HL-60 (cell line): Measurements from ENCODE around the gene RHBDL3.

Experiments used
- DNase-seq, 2 experiments: peaks; one replicate each; pipeline ENCODE4 v3.0.0-alpha.2; 2010 to 2020; ENCODE audit warnings: low read depth in 1 of 2, low spot score in 1 of 2
- H3K27ac ChIP-seq: fragments of 250-450 bp; sonication (Bioruptor Pico); replicated peaks from 2 replicates; pipeline ENCODE4 v1.5.1; 2020; ENCODE audit warnings: mild to moderate bottlenecking, moderate library complexity
- H3K27me3 ChIP-seq: fragments of 250-450 bp; sonication (Bioruptor Pico); 2 replicates; pipeline ENCODE4 v1.5.1; 2021; ENCODE audit warnings: mild to moderate bottlenecking, moderate library complexity; ENCODE audit not compliant: insufficient read depth, poor library complexity, severe bottlenecking
- H3K4me3 ChIP-seq: replicated peaks from 2 replicates; pipeline ENCODE4 v1.5.1; 2011; ENCODE audit warnings: mild to moderate bottlenecking, control low read depth, low read length; ENCODE audit not compliant: insufficient read depth
- CTCF ChIP-seq: IDR thresholded peaks from one replicate; pipeline ENCODE4 v1.5.1; 2011; ENCODE audit warnings: low read length, control low read depth, inconsistent platforms; ENCODE audit not compliant: insufficient read depth
- GABPA ChIP-seq: IDR thresholded peaks from 2 replicates; pipeline ENCODE4 v1.6.1; 2012; ENCODE audit warnings: low read depth
- POLR2AphosphoS5 ChIP-seq: IDR thresholded peaks from 2 replicates; pipeline ENCODE4 v1.6.1; 2012; ENCODE audit warnings: low read depth
- REST ChIP-seq: IDR thresholded peaks from 2 replicates; pipeline ENCODE4 v1.6.1; 2012; ENCODE audit warnings: low read depth; ENCODE audit not compliant: insufficient replicate concordance
- SPI1 ChIP-seq: IDR thresholded peaks from 2 replicates; pipeline ENCODE4 v1.6.1; 2012; ENCODE audit warnings: low read depth, mild to moderate bottlenecking, borderline replicate concordance

Gene RHBDL3

GRCh38 chr17:32283745-32284201 lies 18.1 kb downstream of the RHBDL3 start:
- TF ChIP-seq POLR2AphosphoS5: no peak
- no peak for TF ChIP-seq CTCF
- no peak for TF ChIP-seq SPI1
- TF ChIP-seq REST: no peak
- TF ChIP-seq GABPA: no peak
- Histone ChIP-seq H3K27ac (no peak overlapping the region), H3K4me3 (no peak overlapping the region), H3K27me3 (peaks cover 3% of the 10 kb centered on the region)
- no peak for DNase-seq

GRCh38 chr17:32285306-32285705 lies 19.7 kb downstream of the RHBDL3 start:
- DNase-seq: no peak
- no peak overlapping the region for H3K27ac ChIP-seq
- no peak overlapping the region for H3K4me3 ChIP-seq
- peaks cover 3% of the 10 kb centered on the region for H3K27me3 ChIP-seq
- TF ChIP-seq SPI1: no peak
- TF ChIP-seq CTCF: no peak
- TF ChIP-seq GABPA: no peak
- TF ChIP-seq POLR2AphosphoS5: no peak
- TF ChIP-seq REST: no peak

GRCh38 chr17:32285746-32286517 lies 20.3 kb downstream of the RHBDL3 start:
- peaks cover 3% of the 10 kb centered on the region for H3K27me3 ChIP-seq
- DNase-seq: no peak
- H3K27ac ChIP-seq: no peak overlapping the region
- no peak overlapping the region for H3K4me3 ChIP-seq
- TF ChIP-seq CTCF (no peak), REST (no peak), POLR2AphosphoS5 (no peak), GABPA (no peak), SPI1 (no peak)
